ENCODE measurements around the gene MIA2.

DNA sequence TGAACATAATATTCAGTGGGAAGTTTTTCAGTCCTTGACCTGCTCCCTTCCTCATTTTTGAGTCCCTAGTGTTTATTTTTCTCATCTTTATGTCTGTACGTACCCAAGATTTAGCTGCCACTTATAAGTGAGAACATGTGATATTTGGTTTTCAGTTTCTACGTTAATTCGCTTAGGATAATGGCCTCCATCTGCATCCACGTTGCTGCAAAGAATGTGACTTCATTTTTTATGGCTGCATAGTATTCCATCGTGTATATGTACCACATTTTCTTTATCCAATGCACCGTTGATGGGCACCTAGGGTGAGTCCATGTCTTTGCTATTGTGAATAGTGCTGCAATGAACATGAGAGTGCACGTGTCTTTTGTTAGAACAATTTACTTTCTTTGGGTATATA lies 30.3 kb downstream of the MIA2 start:
- TF ChIP-seq, protein P1, sequence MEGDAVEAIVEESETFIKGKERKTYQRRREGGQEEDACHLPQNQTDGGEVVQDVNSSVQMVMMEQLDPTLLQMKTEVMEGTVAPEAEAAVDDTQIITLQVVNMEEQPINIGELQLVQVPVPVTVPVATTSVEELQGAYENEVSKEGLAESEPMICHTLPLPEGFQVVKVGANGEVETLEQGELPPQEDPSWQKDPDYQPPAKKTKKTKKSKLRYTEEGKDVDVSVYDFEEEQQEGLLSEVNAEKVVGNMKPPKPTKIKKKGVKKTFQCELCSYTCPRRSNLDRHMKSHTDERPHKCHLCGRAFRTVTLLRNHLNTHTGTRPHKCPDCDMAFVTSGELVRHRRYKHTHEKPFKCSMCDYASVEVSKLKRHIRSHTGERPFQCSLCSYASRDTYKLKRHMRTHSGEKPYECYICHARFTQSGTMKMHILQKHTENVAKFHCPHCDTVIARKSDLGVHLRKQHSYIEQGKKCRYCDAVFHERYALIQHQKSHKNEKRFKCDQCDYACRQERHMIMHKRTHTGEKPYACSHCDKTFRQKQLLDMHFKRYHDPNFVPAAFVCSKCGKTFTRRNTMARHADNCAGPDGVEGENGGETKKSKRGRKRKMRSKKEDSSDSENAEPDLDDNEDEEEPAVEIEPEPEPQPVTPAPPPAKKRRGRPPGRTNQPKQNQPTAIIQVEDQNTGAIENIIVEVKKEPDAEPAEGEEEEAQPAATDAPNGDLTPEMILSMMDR (conservative IDR thresholded peaks at IDR 0.05), result no peak
- no peak for TF ChIP-seq EZH2 (IDR thresholded peaks at IDR 0.05; ENCODE audit: low read depth)
